Panc1 (cell line): ENCODE results near the gene CACNG6. TPM values are rescaled to one million over a fixed set of nuclear protein-coding genes. Genes with fewer than 3 reads are reported as not detected.
A peak's percentile ranks its signal among the peaks of the same experiment; 100 is the strongest.
"Not testable (repeated sequence)": the region's sequence is repeated elsewhere in the genome, so short reads cannot be mapped to it uniquely, and the experiment has no call there.

Source experiments
- ATAC-seq: fragments of 200-7000 bp; cut with Tn5 transposase; 2 replicates; pipeline ENCODE4 v1.9.1; 2020; ENCODE audit warnings: mild to moderate bottlenecking, moderate library complexity
- BruUV-seq: library from RNA; stranded (reverse); fragments of 400-500 nt; replicated peaks from 2 replicates; lab custom pipeline; 2021; lab: Mats Ljungman, UMichigan
- CTCF ChIA-PET: fragments of 300-600 bp; sonication (Branson Sonifier 250); formaldehyde crosslinking; loops from one replicate; lab custom pipeline; 2022; ENCODE audit warnings: antibody characterized with exemption; lab: Charles Lee
- POLR2A ChIA-PET: fragments of 300-600 bp; sonication (Branson Sonifier 250); formaldehyde crosslinking; loops from one replicate; lab custom pipeline; 2022; ENCODE audit warnings: antibody characterized with exemption; lab: Charles Lee
- DNase-seq: peaks from one replicate; pipeline ENCODE4 v3.0.0-alpha.2; 2010; ENCODE audit warnings: low read depth, low spot score
- H3K27ac ChIP-seq: 2 replicates; pipeline ENCODE4 v1.5.1; 2011; ENCODE audit warnings: mild to moderate bottlenecking, low read length, inconsistent platforms
- H3K27me3 ChIP-seq: fragments of 200-500 bp; sonication (Bioruptor generic); 2 replicates; pipeline ENCODE4 v1.6.0; 2014; ENCODE audit warnings: low read length, inconsistent platforms; ENCODE audit not compliant: control insufficient read depth, insufficient read depth
- H3K36me3 ChIP-seq: fragments of 200-500 bp; sonication (Bioruptor generic); 2 replicates; pipeline ENCODE4 v1.5.1; 2014; ENCODE audit warnings: inconsistent platforms, mild to moderate bottlenecking, low read length, moderate library complexity; ENCODE audit not compliant: control insufficient read depth, insufficient read depth
- H3K4me1 ChIP-seq: 2 replicates; pipeline ENCODE4 v1.5.1; 2011; ENCODE audit warnings: inconsistent platforms, mild to moderate bottlenecking, low read length, moderate library complexity; ENCODE audit not compliant: control insufficient read depth, insufficient read depth
- H3K4me3 ChIP-seq, 2 experiments: 2 replicates each; pipeline ENCODE4 v1.5.1; 2011 to 2012; ENCODE audit warnings: low read depth in 2 of 2, low read length in 2 of 2, mild to moderate bottlenecking in 2 of 2, inconsistent platforms in 1 of 2, moderate library complexity in 1 of 2
- H3K9me3 ChIP-seq: fragments of 200-500 bp; sonication (Bioruptor generic); 2 replicates; pipeline ENCODE4 v1.5.1; 2014; ENCODE audit warnings: low read depth, mild to moderate bottlenecking, inconsistent platforms, low read length, moderate library complexity; ENCODE audit not compliant: control insufficient read depth, insufficient read depth
- POLR2AphosphoS5 ChIP-seq: IDR thresholded peaks from 2 replicates; pipeline ENCODE4 v1.6.1; 2012; ENCODE audit warnings: mild to moderate bottlenecking, low read depth, low read length, moderate library complexity
- REST ChIP-seq, 2 experiments: IDR thresholded peaks; 2 replicates each; pipeline ENCODE4 v1.6.1; 2011 to 2012; ENCODE audit warnings: low read depth in 2 of 2, control low read depth in 1 of 2, low read length in 1 of 2, mild to moderate bottlenecking in 1 of 2, moderate library complexity in 1 of 2; ENCODE audit not compliant: insufficient read depth in 1 of 2
- SIN3A ChIP-seq: IDR thresholded peaks from 2 replicates; pipeline ENCODE4 v1.6.1; 2012; ENCODE audit warnings: low read depth, mild to moderate bottlenecking, low read length, moderate library complexity, borderline replicate concordance; ENCODE audit not compliant: insufficient read depth
- TCF7L2 ChIP-seq: IDR thresholded peaks from 2 replicates; pipeline ENCODE4 v1.6.1; 2011; ENCODE audit warnings: mild to moderate bottlenecking, low read depth, low read length, inconsistent platforms
- in situ Hi-C: cut with HindIII; loops from 2 replicates; pipeline ENCODE4 v1.10.0; 2016; ENCODE audit warnings: low sequenced_read_pairs, low pct_unique_long_range_greater_than_20kb
- intact Hi-C: fragments of 100-400 bp; cut with micrococcal nuclease; formaldehyde crosslinking; loops from one replicate; pipeline ENCODE4 v1.10.0; 2022; ENCODE audit not compliant: unreplicated experiment
- total RNA-seq: library from RNA; stranded (reverse); gene quantifications from one replicate; pipeline ENCODE4 v1.2.1, GENCODE V29; 2021; ENCODE audit not compliant: unreplicated experiment
- TF ChIP-seq, protein P1 (sequence below): fragments of 450-650 bp; IDR thresholded peaks from 2 replicates; pipeline ENCODE4 v1.5.1; 2017; ENCODE audit warnings: mild to moderate bottlenecking

The CACNG6 gene
- total RNA-seq, 1 experiment from 2014 or later, result 14.6 TPM

- CTCF ChIA-PET, result interaction anchor here (1.0 kb wide), 1 partner anchor 25 kb away, joined by 4 read pairs; no protein-coding TSS in a partner anchor
- ATAC-seq, DNase-seq, BruUV-seq, H3K36me3 ChIP-seq, intact Hi-C loops, H3K27me3 ChIP-seq, H3K4me3 ChIP-seq, H3K27ac ChIP-seq, H3K9me3 ChIP-seq, H3K4me1 ChIP-seq, POLR2A ChIA-PET: not testable (repeated sequence)
- in situ Hi-C loops, result loop anchor here (25.0 kb wide), 1 partner anchor 124 kb away; the partner anchor contains the start of gene CACNG7
These were observed 45.1 kb downstream of the CACNG6 start for GRCh38 chr19:54036542-54036941.

DNA sequence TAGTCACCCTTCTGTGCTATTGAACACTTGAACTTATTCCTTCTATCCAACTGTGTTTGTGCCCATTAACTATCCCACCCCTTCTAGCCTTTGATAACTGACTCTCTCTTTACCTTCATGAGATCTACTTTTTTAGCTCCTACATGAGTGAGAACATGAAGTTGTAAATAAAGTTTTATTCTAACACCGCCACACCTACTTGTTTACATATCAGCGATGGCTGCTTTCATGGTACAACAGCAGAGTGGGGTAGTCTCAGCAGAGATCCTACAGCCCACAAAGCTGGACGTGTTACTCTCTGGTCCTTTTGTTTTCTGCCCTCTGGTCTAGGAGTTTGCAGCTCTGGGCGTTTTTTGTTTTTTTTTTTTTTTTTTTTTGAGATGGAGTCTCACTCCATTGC lies 48.6 kb downstream of the CACNG6 start:
- CTCF ChIA-PET, result interaction anchor here (0.6 to 1.4 kb wide), 2 partner anchors 10 to 231 kb away, joined by 5 read pairs; no protein-coding TSS in a partner anchor
- H3K9me3 ChIP-seq, result no peaks in the 10 kb centered on the region

DNA sequence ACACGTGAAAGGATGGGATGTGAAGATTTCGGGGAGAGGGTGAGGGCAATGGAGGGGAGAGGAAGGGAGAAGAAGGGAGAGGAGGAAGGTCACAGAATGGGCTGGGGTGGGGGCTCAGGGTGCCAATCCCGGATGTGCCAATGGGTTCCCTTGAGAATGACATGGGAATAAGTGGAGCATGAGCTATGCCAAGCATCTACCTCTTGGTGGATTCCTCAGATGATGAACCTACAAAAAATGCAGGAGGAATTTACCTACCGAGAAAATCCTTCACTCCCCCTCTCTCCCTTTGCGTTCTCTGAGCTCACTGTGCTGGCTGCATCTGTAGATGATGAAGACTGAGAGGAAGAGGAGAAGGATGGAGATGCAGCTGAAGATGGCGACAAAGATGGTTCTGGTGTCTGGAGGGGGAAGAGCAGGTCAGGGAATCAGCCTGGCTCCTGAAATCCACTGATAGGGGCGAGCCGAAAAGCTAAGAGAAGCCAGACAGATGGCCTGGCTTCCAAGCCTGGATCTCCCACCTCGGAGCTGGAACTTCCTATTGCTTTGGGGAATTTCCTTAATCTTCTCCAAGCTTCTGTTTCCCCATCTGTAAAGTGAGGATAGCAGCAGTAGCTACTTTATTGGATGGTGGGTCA lies 50.7 kb downstream of the CACNG6 start:
- no peak overlapping the region for H3K4me3 ChIP-seq
- TF ChIP-seq POLR2AphosphoS5 (no peak), REST (IDR thresholded peaks at IDR 0.05; ENCODE audit: insufficient read depth in 1 of 2, low read depth in 2 of 2, low read length in 1 of 2) (no peak), SIN3A (no peak), TCF7L2 (no peak)
- TF ChIP-seq, protein P1, sequence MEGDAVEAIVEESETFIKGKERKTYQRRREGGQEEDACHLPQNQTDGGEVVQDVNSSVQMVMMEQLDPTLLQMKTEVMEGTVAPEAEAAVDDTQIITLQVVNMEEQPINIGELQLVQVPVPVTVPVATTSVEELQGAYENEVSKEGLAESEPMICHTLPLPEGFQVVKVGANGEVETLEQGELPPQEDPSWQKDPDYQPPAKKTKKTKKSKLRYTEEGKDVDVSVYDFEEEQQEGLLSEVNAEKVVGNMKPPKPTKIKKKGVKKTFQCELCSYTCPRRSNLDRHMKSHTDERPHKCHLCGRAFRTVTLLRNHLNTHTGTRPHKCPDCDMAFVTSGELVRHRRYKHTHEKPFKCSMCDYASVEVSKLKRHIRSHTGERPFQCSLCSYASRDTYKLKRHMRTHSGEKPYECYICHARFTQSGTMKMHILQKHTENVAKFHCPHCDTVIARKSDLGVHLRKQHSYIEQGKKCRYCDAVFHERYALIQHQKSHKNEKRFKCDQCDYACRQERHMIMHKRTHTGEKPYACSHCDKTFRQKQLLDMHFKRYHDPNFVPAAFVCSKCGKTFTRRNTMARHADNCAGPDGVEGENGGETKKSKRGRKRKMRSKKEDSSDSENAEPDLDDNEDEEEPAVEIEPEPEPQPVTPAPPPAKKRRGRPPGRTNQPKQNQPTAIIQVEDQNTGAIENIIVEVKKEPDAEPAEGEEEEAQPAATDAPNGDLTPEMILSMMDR, result no peak
- intact Hi-C loops, result no loop called here
- peaks cover 11% of the 10 kb centered on the region; the same call in 1 of the 2 replicates for H3K4me1 ChIP-seq
- no peaks in the 10 kb centered on the region for H3K27me3 ChIP-seq
- peak; percentile 83 for ATAC-seq
- no peaks in the 10 kb centered on the region for H3K9me3 ChIP-seq
- ChIA-PET CTCF (interaction anchor here (0.6 to 1.9 kb wide), 6 partner anchors 11 to 249 kb away, joined by 3 to 7 read pairs (median 4); no protein-coding TSS in a partner anchor), POLR2A (interaction anchor here (0.6 to 0.9 kb wide), 3 partner anchors 9 to 172 kb away, joined by 3 read pairs; no protein-coding TSS in a partner anchor)
- peak overlapping the region; percentile 70 for H3K27ac ChIP-seq
- BruUV-seq, result no TSS peak
- no peaks in the 10 kb centered on the region for H3K36me3 ChIP-seq
- in situ Hi-C loops, result loop anchor here (25.0 kb wide), 1 partner anchor 130 kb away; the partner anchor contains the start of gene CACNG7
- DNase-seq, result no peak

More for the DNA sequence above, 48.6 kb downstream of the CACNG6 start:
- H3K36me3 ChIP-seq, result no peaks in the 10 kb centered on the region
- in situ Hi-C loops (loop anchor here (25.0 kb wide), 1 partner anchor 128 kb away; the partner anchor contains the start of gene CACNG7), intact Hi-C loops (no loop called here)
- H3K27me3 ChIP-seq, result no peaks in the 10 kb centered on the region
- BruUV-seq, result no TSS peak
- H3K4me3 ChIP-seq, result no peak overlapping the region
- H3K4me1 ChIP-seq, result peaks cover 17% of the 10 kb centered on the region
- TF ChIP-seq TCF7L2 (no peak), SIN3A (no peak), REST (IDR thresholded peaks at IDR 0.05; ENCODE audit: insufficient read depth in 1 of 2, low read depth in 2 of 2, low read length in 1 of 2) (no peak)
- DNase-seq (no peak), ATAC-seq (no peak)
- no peak overlapping the region for H3K27ac ChIP-seq
- POLR2A ChIA-PET, result no interaction called here
